Measurements from ENCODE around the gene TMEM145. TPM values are rescaled to one million over a fixed set of nuclear protein-coding genes. Genes with fewer than 3 reads are reported as not detected.

Gene TMEM145
- total RNA-seq, 6 experiments from 2014 or later: 0.10 to 0.16 (median 0.12) TPM; not detected in 3

DNA sequence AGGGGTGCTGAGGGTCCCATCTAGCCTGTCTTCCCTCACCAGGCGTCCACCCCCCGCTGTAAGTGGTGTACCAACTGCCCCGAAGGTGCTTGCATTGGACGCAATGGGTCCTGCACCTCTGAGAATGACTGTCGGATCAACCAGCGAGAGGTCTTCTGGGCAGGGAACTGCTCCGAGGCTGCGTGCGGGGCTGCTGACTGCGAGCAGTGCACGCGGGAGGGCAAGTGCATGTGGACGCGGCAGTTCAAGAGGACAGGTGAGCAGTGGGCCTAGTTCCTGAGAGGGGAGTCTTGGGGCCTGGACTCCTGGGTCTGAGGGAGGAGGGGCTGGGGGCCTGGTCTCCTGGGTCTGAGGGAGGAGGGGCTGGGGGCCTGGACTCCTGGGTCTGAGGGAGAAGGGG, 49.2 kb downstream of the TMEM145 start:
- DNase-seq (peak in 1 of 3 donors; percentile 52), ATAC-seq (no peak)
- TF ChIP-seq POLR2A (IDR thresholded peaks at IDR 0.05): no peak
- TF ChIP-seq, protein P1, sequence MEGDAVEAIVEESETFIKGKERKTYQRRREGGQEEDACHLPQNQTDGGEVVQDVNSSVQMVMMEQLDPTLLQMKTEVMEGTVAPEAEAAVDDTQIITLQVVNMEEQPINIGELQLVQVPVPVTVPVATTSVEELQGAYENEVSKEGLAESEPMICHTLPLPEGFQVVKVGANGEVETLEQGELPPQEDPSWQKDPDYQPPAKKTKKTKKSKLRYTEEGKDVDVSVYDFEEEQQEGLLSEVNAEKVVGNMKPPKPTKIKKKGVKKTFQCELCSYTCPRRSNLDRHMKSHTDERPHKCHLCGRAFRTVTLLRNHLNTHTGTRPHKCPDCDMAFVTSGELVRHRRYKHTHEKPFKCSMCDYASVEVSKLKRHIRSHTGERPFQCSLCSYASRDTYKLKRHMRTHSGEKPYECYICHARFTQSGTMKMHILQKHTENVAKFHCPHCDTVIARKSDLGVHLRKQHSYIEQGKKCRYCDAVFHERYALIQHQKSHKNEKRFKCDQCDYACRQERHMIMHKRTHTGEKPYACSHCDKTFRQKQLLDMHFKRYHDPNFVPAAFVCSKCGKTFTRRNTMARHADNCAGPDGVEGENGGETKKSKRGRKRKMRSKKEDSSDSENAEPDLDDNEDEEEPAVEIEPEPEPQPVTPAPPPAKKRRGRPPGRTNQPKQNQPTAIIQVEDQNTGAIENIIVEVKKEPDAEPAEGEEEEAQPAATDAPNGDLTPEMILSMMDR (IDR thresholded peaks at IDR 0.05): no peak
- Histone ChIP-seq H3K4me1 (no peaks in the 10 kb centered on the region), H3K4me3 (no peak overlapping the region), H3K36me3 (peaks cover 0 to 4% (median 0%) of the 10 kb centered on the region in 4 donors), H3K9me3 (peaks cover 0 to 5% (median 0%) of the 10 kb centered on the region in 4 donors), H3K27me3 (no peaks in the 10 kb centered on the region), H3K27ac (no peak overlapping the region)
- WGBS (ENCODE audit: insufficient coverage, low coverage, low lambda C conversion rate, missing lambda C conversion rate): no CpG with 5 or more reads among the region's 14 CpGs
- intact Hi-C loops (cut with DNase I): no loop called here

DNA sequence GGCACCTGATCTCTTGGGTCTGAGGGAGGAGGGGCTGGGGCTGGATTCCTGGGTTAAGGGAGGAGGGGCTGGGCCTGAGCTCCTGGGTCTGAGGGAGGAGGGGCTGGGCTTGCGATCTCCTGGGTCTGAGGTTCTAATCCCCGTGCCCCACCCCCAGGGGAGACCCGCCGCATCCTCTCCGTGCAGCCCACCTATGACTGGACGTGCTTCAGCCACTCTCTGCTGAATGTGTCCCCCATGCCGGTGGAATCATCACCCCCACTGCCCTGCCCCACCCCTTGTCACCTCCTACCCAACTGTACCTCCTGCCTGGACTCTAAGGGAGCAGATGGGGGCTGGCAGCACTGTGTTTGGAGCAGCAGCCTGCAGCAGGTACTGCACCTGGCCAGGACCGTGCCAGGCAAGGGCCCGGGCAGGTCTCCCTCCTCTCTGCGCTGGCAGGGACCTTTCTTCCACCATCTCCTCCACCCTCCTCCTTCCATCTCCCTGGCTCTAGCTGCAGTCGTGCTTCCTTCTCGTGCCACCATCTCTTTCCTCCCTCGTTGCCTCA, 49.9 kb downstream of the TMEM145 start:
- Histone ChIP-seq H3K4me1 (no peaks in the 10 kb centered on the region), H3K27ac (no peak overlapping the region), H3K4me3 (no peak overlapping the region), H3K9me3 (peaks cover 0 to 5% (median 0%) of the 10 kb centered on the region in 4 donors), H3K27me3 (no peaks in the 10 kb centered on the region), H3K36me3 (peaks cover 0 to 4% (median 0%) of the 10 kb centered on the region in 4 donors)
- WGBS (ENCODE audit: insufficient coverage, low coverage, low lambda C conversion rate, missing lambda C conversion rate): 89% methylated on average over 6 of the region's 13 CpGs
- no peak for TF ChIP-seq POLR2A (IDR thresholded peaks at IDR 0.05)
- TF ChIP-seq, protein P1 (IDR thresholded peaks at IDR 0.05): no peak
- no peak for DNase-seq
- ATAC-seq: no peak
- intact Hi-C loops (cut with DNase I): no loop called here

DNA sequence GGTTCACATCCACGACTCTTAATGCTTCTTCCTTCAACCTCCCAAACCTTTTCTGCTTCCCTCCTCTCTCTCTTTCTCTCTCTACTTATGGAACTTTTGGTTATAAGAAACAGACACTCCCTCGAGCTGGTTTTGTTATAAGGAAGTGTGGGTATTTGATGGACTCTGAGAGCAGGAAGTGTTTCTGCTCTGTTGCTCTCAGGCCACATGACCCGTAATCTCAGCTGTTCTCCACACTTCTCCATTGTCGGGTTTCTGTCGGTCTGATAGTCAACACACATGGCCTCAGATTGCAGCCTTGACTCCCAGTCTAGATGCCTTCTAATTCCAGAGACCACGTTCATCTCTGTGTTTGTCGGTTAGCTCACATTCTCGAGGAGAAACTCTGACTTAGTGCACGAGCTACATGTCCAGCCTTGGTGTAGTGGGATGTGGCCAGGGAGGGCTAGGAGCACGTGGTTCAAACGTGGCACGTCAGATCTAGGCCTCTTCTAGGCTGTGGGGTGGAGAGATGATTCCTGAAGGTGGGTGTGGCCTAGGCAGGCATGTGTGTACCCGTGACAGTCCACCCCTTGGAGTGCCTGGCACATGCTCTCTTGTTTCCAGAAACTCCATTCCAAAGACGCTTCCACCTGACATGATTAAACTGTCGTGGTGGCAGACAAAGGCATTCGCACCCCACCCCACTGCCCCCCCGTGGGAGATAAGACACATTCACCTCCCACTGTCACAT, 50.7 kb downstream of the TMEM145 start:
- DNase-seq: no peak
- peaks cover 0 to 5% (median 0%) of the 10 kb centered on the region in 4 donors for H3K9me3 ChIP-seq
- ATAC-seq: peak in 3 of 4 donors; percentile 9 to 57 (median 47)
- no peaks in the 10 kb centered on the region for H3K4me1 ChIP-seq
- 79% methylated on average over 12 of the region's 17 CpGs for WGBS (ENCODE audit: insufficient coverage, low coverage, low lambda C conversion rate, missing lambda C conversion rate)
- H3K36me3 ChIP-seq: peaks cover 0 to 4% (median 0%) of the 10 kb centered on the region in 4 donors
- intact Hi-C loops (cut with DNase I): no loop called here
- H3K27me3 ChIP-seq: no peaks in the 10 kb centered on the region
- no peak overlapping the region for H3K27ac ChIP-seq
- H3K4me3 ChIP-seq: no peak overlapping the region
- no peak for TF ChIP-seq POLR2A (IDR thresholded peaks at IDR 0.05)
- TF ChIP-seq, protein P1 (IDR thresholded peaks at IDR 0.05): no peak

DNA sequence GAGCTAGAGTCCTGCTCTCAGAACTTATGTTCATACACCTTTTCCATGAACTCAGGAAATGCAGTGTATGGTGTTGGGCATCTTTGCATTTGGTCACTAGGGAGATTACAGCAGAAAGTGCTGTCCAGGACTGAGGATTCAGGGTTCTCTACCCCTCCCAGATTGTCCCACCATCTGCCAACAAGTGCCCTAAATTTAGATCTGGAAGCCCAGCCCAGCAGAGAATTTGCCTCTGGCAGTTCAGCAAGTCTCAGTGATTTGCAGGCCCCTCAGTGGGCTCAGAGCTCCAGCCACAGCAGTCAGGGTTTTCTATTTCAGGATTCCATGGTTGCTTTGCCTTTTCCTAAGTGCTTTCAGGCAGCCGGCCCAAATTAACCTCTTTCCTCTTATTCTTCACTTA, 53.6 kb downstream of the TMEM145 start:
- Histone ChIP-seq H3K27me3 (no peaks in the 10 kb centered on the region), H3K27ac (no peak overlapping the region), H3K36me3 (peaks cover 0 to 4% (median 0%) of the 10 kb centered on the region in 4 donors), H3K9me3 (peaks cover 0 to 5% (median 0%) of the 10 kb centered on the region in 4 donors), H3K4me3 (no peak overlapping the region), H3K4me1 (no peaks in the 10 kb centered on the region)
- TF ChIP-seq, protein P1 (IDR thresholded peaks at IDR 0.05): no peak
- no peak for TF ChIP-seq POLR2A (IDR thresholded peaks at IDR 0.05)
- no peak for DNase-seq
- intact Hi-C loops (cut with DNase I): no loop called here
- no peak for ATAC-seq
- WGBS (ENCODE audit: insufficient coverage, low coverage, low lambda C conversion rate, missing lambda C conversion rate): 82% methylated on average over 1 of the region's 1 CpG
